Prostate gland (tissue), 2 donors: Measurements from ENCODE around the gene PRKAA2.

Source experiments
- POLR2A ChIP-seq: fragments of 450-650 bp; IDR thresholded peaks from one replicate; pipeline ENCODE4 v1.6.1; 2016; ENCODE audit warnings: antibody characterized with exemption, mild to moderate bottlenecking
- POLR2AphosphoS5 ChIP-seq: sonication (generic); formaldehyde crosslinking; IDR thresholded peaks from one replicate; pipeline ENCODE4 v1.6.1; 2017; ENCODE audit warnings: antibody characterized with exemption
- TF ChIP-seq, protein P1 (sequence below), 4 experiments: fragments of 200-600 bp in 2 of 4; fragments of 450-650 bp in 2 of 4; sonication (generic) in 2 of 4; IDR thresholded peaks; 1 replicate in 3 of 4; 2 replicates in 1 of 4; pipeline ENCODE4 v1.5.1; 2016 to 2019; ENCODE audit warnings: antibody characterized with exemption in 4 of 4, mild to moderate bottlenecking in 2 of 4, moderate library complexity in 2 of 4

DNA sequence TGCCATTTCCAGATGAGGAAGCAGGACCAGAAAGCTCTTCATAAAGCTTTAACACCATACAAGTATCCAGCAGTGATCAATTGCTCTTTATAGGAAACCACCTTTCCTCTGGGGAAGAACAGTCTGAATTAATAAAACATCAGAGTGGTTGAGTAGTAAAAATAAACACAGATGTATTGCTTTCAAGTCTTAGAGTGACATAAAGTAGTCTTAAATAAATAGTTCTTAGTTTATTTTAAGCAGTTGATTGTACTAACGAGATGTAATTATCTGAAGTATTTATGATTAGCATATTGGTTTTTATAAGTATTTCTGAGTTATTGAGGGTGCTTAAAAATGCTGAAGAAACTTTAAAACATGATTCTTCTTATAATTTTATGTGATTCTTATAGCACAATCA is 67.0 kb downstream of the PRKAA2 start:
- TF ChIP-seq POLR2AphosphoS5 = no peak
- TF ChIP-seq, protein P1, sequence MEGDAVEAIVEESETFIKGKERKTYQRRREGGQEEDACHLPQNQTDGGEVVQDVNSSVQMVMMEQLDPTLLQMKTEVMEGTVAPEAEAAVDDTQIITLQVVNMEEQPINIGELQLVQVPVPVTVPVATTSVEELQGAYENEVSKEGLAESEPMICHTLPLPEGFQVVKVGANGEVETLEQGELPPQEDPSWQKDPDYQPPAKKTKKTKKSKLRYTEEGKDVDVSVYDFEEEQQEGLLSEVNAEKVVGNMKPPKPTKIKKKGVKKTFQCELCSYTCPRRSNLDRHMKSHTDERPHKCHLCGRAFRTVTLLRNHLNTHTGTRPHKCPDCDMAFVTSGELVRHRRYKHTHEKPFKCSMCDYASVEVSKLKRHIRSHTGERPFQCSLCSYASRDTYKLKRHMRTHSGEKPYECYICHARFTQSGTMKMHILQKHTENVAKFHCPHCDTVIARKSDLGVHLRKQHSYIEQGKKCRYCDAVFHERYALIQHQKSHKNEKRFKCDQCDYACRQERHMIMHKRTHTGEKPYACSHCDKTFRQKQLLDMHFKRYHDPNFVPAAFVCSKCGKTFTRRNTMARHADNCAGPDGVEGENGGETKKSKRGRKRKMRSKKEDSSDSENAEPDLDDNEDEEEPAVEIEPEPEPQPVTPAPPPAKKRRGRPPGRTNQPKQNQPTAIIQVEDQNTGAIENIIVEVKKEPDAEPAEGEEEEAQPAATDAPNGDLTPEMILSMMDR (IDR thresholded peaks at IDR 0.05) = no peak
- TF ChIP-seq POLR2A = no peak
